Astrocyte (in vitro differentiated cells and primary cell): ENCODE results near the gene ZBTB11.

Source experiments
- CTCF ChIP-seq: IDR thresholded peaks from 2 replicates; pipeline ENCODE4 v1.5.1; 2011; ENCODE audit warnings: low read depth, mild to moderate bottlenecking, inconsistent platforms, low read length, moderate library complexity; ENCODE audit not compliant: insufficient read depth
- EZH2 ChIP-seq: IDR thresholded peaks from 2 replicates; pipeline ENCODE4 v1.6.1; 2012; ENCODE audit warnings: mild to moderate bottlenecking, low read length, inconsistent platforms; ENCODE audit not compliant: insufficient read depth

- TF ChIP-seq CTCF (no peak), EZH2 (no peak)
Observed at GRCh38 chr3:101675709-101676215, 1.2 kb downstream of the ZBTB11 start.
